GM23338 (cell line): Measurements from ENCODE around the gene EMP2.

Experiments
- CREB1 ChIP-seq: fragments of 250-450 bp; sonication (Bioruptor Pico); IDR thresholded peaks from 2 replicates; pipeline ENCODE4 v1.5.0; 2020; ENCODE audit warnings: low read depth, mild to moderate bottlenecking, moderate library complexity
- POLR2AphosphoS5 ChIP-seq: IDR thresholded peaks from 2 replicates; pipeline ENCODE4 v1.6.1; 2016; ENCODE audit warnings: antibody characterized with exemption, low read depth

- TF ChIP-seq POLR2AphosphoS5 (no peak), CREB1 (CRISPR knock-in tag) (no peak)
Measured at GRCh38 chr16:10529895-10530669, 50.3 kb downstream of the EMP2 start.
